ENCODE results near the gene ZC3H7B.

Gene ZC3H7B

GRCh38 chr22:41377846-41378245 lies 76.5 kb downstream of the ZC3H7B start:
- TF ChIP-seq SIN3A (IDR thresholded peaks at IDR 0.05; ENCODE audit: borderline replicate concordance, insufficient read depth, low read length): no peak
- TF ChIP-seq, protein P1, sequence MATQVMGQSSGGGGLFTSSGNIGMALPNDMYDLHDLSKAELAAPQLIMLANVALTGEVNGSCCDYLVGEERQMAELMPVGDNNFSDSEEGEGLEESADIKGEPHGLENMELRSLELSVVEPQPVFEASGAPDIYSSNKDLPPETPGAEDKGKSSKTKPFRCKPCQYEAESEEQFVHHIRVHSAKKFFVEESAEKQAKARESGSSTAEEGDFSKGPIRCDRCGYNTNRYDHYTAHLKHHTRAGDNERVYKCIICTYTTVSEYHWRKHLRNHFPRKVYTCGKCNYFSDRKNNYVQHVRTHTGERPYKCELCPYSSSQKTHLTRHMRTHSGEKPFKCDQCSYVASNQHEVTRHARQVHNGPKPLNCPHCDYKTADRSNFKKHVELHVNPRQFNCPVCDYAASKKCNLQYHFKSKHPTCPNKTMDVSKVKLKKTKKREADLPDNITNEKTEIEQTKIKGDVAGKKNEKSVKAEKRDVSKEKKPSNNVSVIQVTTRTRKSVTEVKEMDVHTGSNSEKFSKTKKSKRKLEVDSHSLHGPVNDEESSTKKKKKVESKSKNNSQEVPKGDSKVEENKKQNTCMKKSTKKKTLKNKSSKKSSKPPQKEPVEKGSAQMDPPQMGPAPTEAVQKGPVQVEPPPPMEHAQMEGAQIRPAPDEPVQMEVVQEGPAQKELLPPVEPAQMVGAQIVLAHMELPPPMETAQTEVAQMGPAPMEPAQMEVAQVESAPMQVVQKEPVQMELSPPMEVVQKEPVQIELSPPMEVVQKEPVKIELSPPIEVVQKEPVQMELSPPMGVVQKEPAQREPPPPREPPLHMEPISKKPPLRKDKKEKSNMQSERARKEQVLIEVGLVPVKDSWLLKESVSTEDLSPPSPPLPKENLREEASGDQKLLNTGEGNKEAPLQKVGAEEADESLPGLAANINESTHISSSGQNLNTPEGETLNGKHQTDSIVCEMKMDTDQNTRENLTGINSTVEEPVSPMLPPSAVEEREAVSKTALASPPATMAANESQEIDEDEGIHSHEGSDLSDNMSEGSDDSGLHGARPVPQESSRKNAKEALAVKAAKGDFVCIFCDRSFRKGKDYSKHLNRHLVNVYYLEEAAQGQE (IDR thresholded peaks at IDR 0.05; ENCODE audit: insufficient read depth in 1 of 2, low read depth in 2 of 2, low read length in 2 of 2): no peak
- no peak for TF ChIP-seq FOXP2 (optimal IDR thresholded peaks at IDR 0.05; ENCODE audit: borderline replicate concordance, extremely low read depth, extremely low read length, insufficient read depth)
- no peak for TF ChIP-seq TAF1 (IDR thresholded peaks at IDR 0.05; ENCODE audit: borderline replicate concordance, insufficient read depth, low read length)
- TF ChIP-seq POLR2AphosphoS5 (IDR thresholded peaks at IDR 0.05; ENCODE audit: low read depth, low read length): no peak

GRCh38 chr22:41380993-41381328 lies 79.6 kb downstream of the ZC3H7B start:
- TF ChIP-seq, protein P1 (IDR thresholded peaks at IDR 0.05; ENCODE audit: insufficient read depth in 1 of 2, low read depth in 2 of 2, low read length in 2 of 2): no peak
- TF ChIP-seq SIN3A (IDR thresholded peaks at IDR 0.05; ENCODE audit: borderline replicate concordance, insufficient read depth, low read length) (no peak), TAF1 (IDR thresholded peaks at IDR 0.05; ENCODE audit: borderline replicate concordance, insufficient read depth, low read length) (no peak), FOXP2 (optimal IDR thresholded peaks at IDR 0.05; ENCODE audit: borderline replicate concordance, extremely low read depth, extremely low read length, insufficient read depth) (no peak), POLR2AphosphoS5 (IDR thresholded peaks at IDR 0.05; ENCODE audit: low read depth, low read length) (no peak)

- peak; percentile 85 for TF ChIP-seq SIN3A (IDR thresholded peaks at IDR 0.05; ENCODE audit: borderline replicate concordance, insufficient read depth, low read length)
- peak; percentile 27 for TF ChIP-seq FOXP2 (optimal IDR thresholded peaks at IDR 0.05; ENCODE audit: borderline replicate concordance, extremely low read depth, extremely low read length, insufficient read depth)
- no peak for TF ChIP-seq TAF1 (IDR thresholded peaks at IDR 0.05; ENCODE audit: borderline replicate concordance, insufficient read depth, low read length)
- no peak for TF ChIP-seq POLR2AphosphoS5 (IDR thresholded peaks at IDR 0.05; ENCODE audit: low read depth, low read length)
These were observed 80.2 kb downstream of the ZC3H7B start, which contains the start of gene TEF for GRCh38 chr22:41381329-41382097. Gene TEF (plus strand): TSS chr22:41381942. CDS start chr22:41382045, 103 bp downstream.

DNA sequence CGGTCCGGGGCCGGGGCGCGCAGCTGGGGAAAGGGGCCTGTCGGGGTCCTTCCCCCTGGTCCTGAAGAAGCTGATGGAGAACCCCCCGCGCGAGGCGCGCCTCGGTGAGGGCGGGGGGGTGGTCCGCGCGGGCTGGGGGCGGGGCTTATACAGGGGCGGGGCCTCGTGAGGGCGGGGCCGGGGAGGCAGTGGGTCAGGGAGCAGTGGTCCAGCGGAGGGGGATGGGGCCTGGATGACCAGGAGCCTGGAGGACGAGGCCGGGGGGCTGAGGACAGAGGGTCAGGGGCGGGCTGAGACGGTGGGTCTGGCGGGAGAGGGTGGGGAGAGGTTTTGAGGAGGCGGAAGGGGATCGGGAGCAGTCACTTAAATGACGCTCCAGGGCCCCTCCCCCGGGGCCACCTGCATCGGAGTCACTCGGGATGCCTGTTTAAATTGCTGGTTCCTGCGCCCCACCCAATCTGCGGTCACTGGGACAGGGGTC lies 80.8 kb downstream of the ZC3H7B start:
- TF ChIP-seq POLR2AphosphoS5 (IDR thresholded peaks at IDR 0.05; ENCODE audit: low read depth, low read length): no peak
- no peak for TF ChIP-seq FOXP2 (optimal IDR thresholded peaks at IDR 0.05; ENCODE audit: borderline replicate concordance, extremely low read depth, extremely low read length, insufficient read depth)
- TF ChIP-seq TAF1 (IDR thresholded peaks at IDR 0.05; ENCODE audit: borderline replicate concordance, insufficient read depth, low read length): no peak

- TF ChIP-seq POLR2AphosphoS5 (IDR thresholded peaks at IDR 0.05; ENCODE audit: low read depth, low read length) (no peak), TAF1 (IDR thresholded peaks at IDR 0.05; ENCODE audit: borderline replicate concordance, insufficient read depth, low read length) (no peak), SIN3A (IDR thresholded peaks at IDR 0.05; ENCODE audit: borderline replicate concordance, insufficient read depth, low read length) (no peak), FOXP2 (optimal IDR thresholded peaks at IDR 0.05; ENCODE audit: borderline replicate concordance, extremely low read depth, extremely low read length, insufficient read depth) (no peak)
- TF ChIP-seq, protein P1 (IDR thresholded peaks at IDR 0.05; ENCODE audit: insufficient read depth in 1 of 2, low read depth in 2 of 2, low read length in 2 of 2): no peak
These were observed 81.3 kb downstream of the ZC3H7B start for GRCh38 chr22:41382610-41383009.

GRCh38 chr22:41383085-41383484 lies 81.8 kb downstream of the ZC3H7B start:
- TF ChIP-seq TAF1 (IDR thresholded peaks at IDR 0.05; ENCODE audit: borderline replicate concordance, insufficient read depth, low read length) (no peak), SIN3A (IDR thresholded peaks at IDR 0.05; ENCODE audit: borderline replicate concordance, insufficient read depth, low read length) (no peak), POLR2AphosphoS5 (IDR thresholded peaks at IDR 0.05; ENCODE audit: low read depth, low read length) (no peak), FOXP2 (optimal IDR thresholded peaks at IDR 0.05; ENCODE audit: borderline replicate concordance, extremely low read depth, extremely low read length, insufficient read depth) (no peak)
- TF ChIP-seq, protein P1 (IDR thresholded peaks at IDR 0.05; ENCODE audit: insufficient read depth in 1 of 2, low read depth in 2 of 2, low read length in 2 of 2): no peak

All from PFSK-1 (cell line).